Measurements from ENCODE around the gene WDR27. TPM values are rescaled to one million over a fixed set of nuclear protein-coding genes. Genes with fewer than 3 reads are reported as not detected.

WDR27 gene
- total and polyA plus RNA-seq, 10 of the 15 experiments (the other 5 are each of a cell fraction or from before 2014, with no cell fraction given), result 1.9 to 33.2 (median 19.0) TPM

DNA sequence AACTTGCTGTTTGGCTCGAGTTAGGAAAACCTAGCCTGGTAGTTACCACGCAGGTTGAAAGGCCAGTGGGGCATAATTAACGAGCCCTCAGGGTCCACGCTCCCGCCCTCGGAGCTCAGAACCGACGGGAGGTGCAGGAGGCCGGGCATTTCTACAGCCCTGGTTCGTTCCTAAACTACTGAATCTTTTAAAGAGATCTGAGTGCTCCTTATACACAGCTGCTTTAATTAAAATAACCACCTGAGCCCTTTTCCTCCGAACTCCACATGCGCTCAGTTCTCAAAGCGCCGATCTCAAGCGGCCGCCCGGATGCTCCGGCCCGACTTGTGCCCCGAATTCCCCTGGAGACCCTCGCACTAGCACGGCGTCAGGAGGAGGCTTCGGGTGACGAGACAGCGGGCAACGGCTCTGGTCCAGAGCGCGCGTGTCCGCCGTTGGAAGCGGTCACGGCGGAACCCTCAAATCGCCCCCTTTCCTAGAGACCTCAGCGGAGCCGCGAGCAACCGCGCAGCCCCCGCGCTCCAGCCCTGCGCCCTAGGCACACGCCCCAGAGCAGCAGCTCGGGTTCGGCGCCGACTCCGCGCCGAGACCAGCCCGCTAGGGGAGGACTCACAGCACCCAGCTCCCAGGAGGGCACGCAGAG lies 397 bp downstream of the WDR27 start (continued):
- TF ChIP-seq, protein P1, sequence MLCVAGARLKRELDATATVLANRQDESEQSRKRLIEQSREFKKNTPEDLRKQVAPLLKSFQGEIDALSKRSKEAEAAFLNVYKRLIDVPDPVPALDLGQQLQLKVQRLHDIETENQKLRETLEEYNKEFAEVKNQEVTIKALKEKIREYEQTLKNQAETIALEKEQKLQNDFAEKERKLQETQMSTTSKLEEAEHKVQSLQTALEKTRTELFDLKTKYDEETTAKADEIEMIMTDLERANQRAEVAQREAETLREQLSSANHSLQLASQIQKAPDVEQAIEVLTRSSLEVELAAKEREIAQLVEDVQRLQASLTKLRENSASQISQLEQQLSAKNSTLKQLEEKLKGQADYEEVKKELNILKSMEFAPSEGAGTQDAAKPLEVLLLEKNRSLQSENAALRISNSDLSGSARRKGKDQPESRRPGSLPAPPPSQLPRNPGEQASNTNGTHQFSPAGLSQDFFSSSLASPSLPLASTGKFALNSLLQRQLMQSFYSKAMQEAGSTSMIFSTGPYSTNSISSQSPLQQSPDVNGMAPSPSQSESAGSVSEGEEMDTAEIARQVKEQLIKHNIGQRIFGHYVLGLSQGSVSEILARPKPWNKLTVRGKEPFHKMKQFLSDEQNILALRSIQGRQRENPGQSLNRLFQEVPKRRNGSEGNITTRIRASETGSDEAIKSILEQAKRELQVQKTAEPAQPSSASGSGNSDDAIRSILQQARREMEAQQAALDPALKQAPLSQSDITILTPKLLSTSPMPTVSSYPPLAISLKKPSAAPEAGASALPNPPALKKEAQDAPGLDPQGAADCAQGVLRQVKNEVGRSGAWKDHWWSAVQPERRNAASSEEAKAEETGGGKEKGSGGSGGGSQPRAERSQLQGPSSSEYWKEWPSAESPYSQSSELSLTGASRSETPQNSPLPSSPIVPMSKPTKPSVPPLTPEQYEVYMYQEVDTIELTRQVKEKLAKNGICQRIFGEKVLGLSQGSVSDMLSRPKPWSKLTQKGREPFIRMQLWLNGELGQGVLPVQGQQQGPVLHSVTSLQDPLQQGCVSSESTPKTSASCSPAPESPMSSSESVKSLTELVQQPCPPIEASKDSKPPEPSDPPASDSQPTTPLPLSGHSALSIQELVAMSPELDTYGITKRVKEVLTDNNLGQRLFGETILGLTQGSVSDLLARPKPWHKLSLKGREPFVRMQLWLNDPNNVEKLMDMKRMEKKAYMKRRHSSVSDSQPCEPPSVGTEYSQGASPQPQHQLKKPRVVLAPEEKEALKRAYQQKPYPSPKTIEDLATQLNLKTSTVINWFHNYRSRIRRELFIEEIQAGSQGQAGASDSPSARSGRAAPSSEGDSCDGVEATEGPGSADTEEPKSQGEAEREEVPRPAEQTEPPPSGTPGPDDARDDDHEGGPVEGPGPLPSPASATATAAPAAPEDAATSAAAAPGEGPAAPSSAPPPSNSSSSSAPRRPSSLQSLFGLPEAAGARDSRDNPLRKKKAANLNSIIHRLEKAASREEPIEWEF (IDR thresholded peaks at IDR 0.05; ENCODE audit: insufficient replicate concordance, low read depth, low read length), result no peak
- TF ChIP-seq ATF7 (IDR thresholded peaks at IDR 0.05; ENCODE audit: low read depth) (no peak), TARDBP (IDR thresholded peaks at IDR 0.05; ENCODE audit: borderline replicate concordance) (no peak), POLR2AphosphoS5 (IDR thresholded peaks at IDR 0.05; ENCODE audit: low read length) (no peak), MTA3 (IDR thresholded peaks at IDR 0.05; ENCODE audit: borderline replicate concordance, low read length) (no peak), STAT1 (conservative IDR thresholded peaks at IDR 0.05) (no peak), KLF5 (IDR thresholded peaks at IDR 0.05; ENCODE audit: partially characterized antibody) (no peak), SREBF2 (IDR thresholded peaks at IDR 0.05; ENCODE audit: low read length) (no peak), BACH1 (IDR thresholded peaks at IDR 0.05; ENCODE audit: borderline replicate concordance) (no peak; the same call in 1 of the 2 replicates), ZSCAN29 (IDR thresholded peaks at IDR 0.05) (no peak), NFXL1 (IDR thresholded peaks at IDR 0.05; ENCODE audit: borderline replicate concordance) (peak; percentile 96), SREBF1 (IDR thresholded peaks at IDR 0.05; ENCODE audit: low read length) (no peak), SMAD5 (IDR thresholded peaks at IDR 0.05; ENCODE audit: low read depth) (no peak), NR2C1 (IDR thresholded peaks at IDR 0.05) (no peak), STAT3 (IDR thresholded peaks at IDR 0.05; ENCODE audit: low read depth, low read length) (no peak), MTA2 (IDR thresholded peaks at IDR 0.05; ENCODE audit: low read depth) (no peak), MYB (IDR thresholded peaks at IDR 0.05; ENCODE audit: borderline replicate concordance, low read depth, low read length) (no peak), ZNF384 (IDR thresholded peaks at IDR 0.05; ENCODE audit: borderline replicate concordance, low read depth, low read length) (no peak), NRF1 (conservative IDR thresholded peaks at IDR 0.05; ENCODE audit: low read depth, low read length) (no peak), WRNIP1 (IDR thresholded peaks at IDR 0.05; ENCODE audit: borderline replicate concordance, low read depth, low read length) (no peak), CEBPB (IDR thresholded peaks at IDR 0.05; ENCODE audit: borderline replicate concordance in 1 of 2, low read depth in 2 of 2, low read length in 2 of 2) (no peak), ZNF217 (IDR thresholded peaks at IDR 0.05) (no peak), SIX5 (IDR thresholded peaks at IDR 0.05; ENCODE audit: low read depth, low read length, severe bottlenecking) (no peak)
- TF ChIP-seq, protein P2, sequence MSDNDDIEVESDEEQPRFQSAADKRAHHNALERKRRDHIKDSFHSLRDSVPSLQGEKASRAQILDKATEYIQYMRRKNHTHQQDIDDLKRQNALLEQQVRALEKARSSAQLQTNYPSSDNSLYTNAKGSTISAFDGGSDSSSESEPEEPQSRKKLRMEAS (IDR thresholded peaks at IDR 0.05; ENCODE audit: low read depth, low read length), result no peak
- TF ChIP-seq, protein P3, sequence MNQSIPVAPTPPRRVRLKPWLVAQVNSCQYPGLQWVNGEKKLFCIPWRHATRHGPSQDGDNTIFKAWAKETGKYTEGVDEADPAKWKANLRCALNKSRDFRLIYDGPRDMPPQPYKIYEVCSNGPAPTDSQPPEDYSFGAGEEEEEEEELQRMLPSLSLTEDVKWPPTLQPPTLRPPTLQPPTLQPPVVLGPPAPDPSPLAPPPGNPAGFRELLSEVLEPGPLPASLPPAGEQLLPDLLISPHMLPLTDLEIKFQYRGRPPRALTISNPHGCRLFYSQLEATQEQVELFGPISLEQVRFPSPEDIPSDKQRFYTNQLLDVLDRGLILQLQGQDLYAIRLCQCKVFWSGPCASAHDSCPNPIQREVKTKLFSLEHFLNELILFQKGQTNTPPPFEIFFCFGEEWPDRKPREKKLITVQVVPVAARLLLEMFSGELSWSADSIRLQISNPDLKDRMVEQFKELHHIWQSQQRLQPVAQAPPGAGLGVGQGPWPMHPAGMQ (IDR thresholded peaks at IDR 0.05; ENCODE audit: borderline replicate concordance), result no peak
